BJ (cell line): ENCODE measurements around the gene INTS12. TPM values are rescaled to one million over a fixed set of nuclear protein-coding genes. Genes with fewer than 3 reads are reported as not detected.

Experiments
- CTCF ChIA-PET: fragments of 350-600 bp; formaldehyde crosslinking; extraction: SDS; loops from one replicate; lab custom pipeline; 2021; ENCODE audit warnings: antibody characterized with exemption, inconsistent platforms; lab: Yijun Ruan, JAX
- POLR2A ChIA-PET: fragments of 300-600 bp; sonication (Branson Sonifier 250); formaldehyde crosslinking; extraction: SDS; loops from one replicate; lab custom pipeline; 2021; ENCODE audit warnings: antibody characterized with exemption; lab: Charles Lee
- DNase-seq: peaks from one replicate; pipeline ENCODE4 v3.0.0-alpha.2; 2011; ENCODE audit warnings: low read depth
- H3K27me3 ChIP-seq: 2 replicates; pipeline ENCODE4 v1.6.0; 2011; ENCODE audit warnings: low read length; ENCODE audit not compliant: control insufficient read depth, insufficient read depth
- H3K36me3 ChIP-seq: 2 replicates; pipeline ENCODE4 v1.5.1; 2011; ENCODE audit warnings: low read length; ENCODE audit not compliant: control insufficient read depth, insufficient read depth
- H3K4me3 ChIP-seq: 2 replicates; pipeline ENCODE4 v1.5.1; 2011; ENCODE audit warnings: low read depth, mild to moderate bottlenecking, control low read depth, low read length
- polyA plus RNA-seq: library from polyadenylated mRNA; depleted of rRNA; stranded (reverse); fragments of >200 nt; gene quantifications from 2 replicates; pipeline ENCODE4 v1.2.3, GENCODE V29; 2011
- TF ChIP-seq, protein P1 (sequence below): IDR thresholded peaks from 2 replicates; pipeline ENCODE4 v1.5.1; 2011; ENCODE audit warnings: low read depth, mild to moderate bottlenecking, control low read depth, inconsistent platforms, low read length, moderate library complexity; ENCODE audit not compliant: insufficient read depth

INTS12 gene
- polyA plus RNA-seq, 1 experiment, result 20.0 TPM

DNA sequence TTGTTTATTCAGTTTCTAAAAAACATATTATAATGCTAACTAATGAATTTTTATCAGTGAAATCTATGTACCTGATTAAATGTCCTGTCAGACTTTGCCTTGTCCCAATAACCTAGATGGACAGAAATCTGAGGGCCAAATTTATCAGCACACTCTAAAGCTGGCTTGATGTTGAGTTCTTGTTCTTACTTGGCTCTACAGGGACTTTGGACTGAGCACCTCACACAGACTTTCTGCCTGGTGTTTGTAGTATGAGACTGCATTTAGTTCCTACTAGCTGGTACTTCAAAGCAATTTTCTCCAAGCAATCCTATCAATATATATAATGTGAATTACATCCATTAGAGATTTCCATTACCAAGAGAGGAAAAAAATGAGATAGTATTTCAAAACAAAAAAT, 37.8 kb downstream of the INTS12 start:
- ChIA-PET POLR2A (no interaction called here), CTCF (no interaction called here)
- TF ChIP-seq, protein P1, sequence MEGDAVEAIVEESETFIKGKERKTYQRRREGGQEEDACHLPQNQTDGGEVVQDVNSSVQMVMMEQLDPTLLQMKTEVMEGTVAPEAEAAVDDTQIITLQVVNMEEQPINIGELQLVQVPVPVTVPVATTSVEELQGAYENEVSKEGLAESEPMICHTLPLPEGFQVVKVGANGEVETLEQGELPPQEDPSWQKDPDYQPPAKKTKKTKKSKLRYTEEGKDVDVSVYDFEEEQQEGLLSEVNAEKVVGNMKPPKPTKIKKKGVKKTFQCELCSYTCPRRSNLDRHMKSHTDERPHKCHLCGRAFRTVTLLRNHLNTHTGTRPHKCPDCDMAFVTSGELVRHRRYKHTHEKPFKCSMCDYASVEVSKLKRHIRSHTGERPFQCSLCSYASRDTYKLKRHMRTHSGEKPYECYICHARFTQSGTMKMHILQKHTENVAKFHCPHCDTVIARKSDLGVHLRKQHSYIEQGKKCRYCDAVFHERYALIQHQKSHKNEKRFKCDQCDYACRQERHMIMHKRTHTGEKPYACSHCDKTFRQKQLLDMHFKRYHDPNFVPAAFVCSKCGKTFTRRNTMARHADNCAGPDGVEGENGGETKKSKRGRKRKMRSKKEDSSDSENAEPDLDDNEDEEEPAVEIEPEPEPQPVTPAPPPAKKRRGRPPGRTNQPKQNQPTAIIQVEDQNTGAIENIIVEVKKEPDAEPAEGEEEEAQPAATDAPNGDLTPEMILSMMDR, result no peak
- Histone ChIP-seq H3K36me3 (no peaks in the 10 kb centered on the region), H3K27me3 (no peaks in the 10 kb centered on the region), H3K4me3 (no peak overlapping the region)
- DNase-seq, result no peak

DNA sequence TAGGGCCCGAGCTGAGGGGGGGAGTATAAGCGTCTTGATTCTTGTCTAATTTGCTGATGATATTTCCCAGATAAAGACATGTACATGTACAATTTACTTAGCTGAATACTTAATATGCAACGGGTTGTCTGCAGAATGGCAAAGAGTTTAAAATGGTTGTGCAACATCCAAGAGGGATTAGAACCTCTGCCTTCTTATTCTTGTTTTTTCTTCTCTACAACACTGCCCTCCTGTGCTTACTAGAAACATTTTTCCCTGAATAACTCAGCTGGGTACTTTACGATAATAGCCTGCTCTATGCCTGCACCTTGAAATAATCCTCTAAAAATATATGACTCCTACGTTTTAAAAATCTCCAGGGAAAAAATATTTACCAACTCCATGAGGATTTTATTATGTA, 41.8 kb downstream of the INTS12 start:
- Histone ChIP-seq H3K27me3 (no peaks in the 10 kb centered on the region), H3K36me3 (no peaks in the 10 kb centered on the region), H3K4me3 (no peak overlapping the region)
- TF ChIP-seq, protein P1, result no peak
- CTCF ChIA-PET, result interaction anchor here (1.0 to 1.7 kb wide), 4 partner anchors 12 to 32 kb away, joined by 3 read pairs; no protein-coding TSS in a partner anchor
- POLR2A ChIA-PET, result no interaction called here
- no peak for DNase-seq

DNA sequence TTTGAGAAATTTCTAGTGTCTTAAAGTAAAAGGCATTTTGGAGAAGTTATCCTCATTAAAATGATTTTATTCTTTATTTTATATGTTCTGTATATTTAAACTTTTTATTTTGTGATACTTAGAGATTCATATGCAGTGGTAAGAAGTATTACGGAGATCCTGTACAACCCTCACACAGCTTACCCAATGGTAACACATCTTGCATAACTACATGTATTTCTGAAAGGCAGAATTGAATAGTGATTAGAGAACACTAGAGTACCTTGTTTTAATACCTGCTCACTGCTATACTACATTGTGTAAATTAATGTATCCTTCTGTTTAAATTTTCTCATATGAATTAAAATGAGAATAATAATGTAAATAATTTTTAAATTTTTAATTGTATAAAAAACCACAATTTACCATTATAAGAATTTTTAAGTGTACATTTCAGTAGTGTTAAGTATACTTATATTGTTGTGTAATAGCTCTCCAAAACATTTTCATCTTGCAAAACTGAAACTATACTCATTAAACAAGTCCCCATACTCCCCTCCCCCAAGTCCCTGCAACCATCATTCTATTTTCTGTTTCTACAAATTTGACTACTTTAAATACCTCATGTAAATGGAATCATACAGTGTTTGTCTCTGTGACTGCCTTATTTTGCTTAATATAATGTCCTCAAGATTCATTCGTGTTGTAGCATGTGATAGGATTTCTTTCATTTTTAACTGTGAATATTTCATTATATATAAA, 45.4 kb downstream of the INTS12 start:
- Histone ChIP-seq H3K36me3 (no peaks in the 10 kb centered on the region), H3K27me3 (no peaks in the 10 kb centered on the region), H3K4me3 (no peak overlapping the region)
- ChIA-PET CTCF (no interaction called here), POLR2A (no interaction called here)
- TF ChIP-seq, protein P1, result no peak
- DNase-seq, result no peak

- 0 out of 2 replicates have a peak, but pooled peaks cover 2% of the 10 kb centered on the region for H3K27me3 ChIP-seq
- H3K36me3 ChIP-seq, result no peaks in the 10 kb centered on the region
- TF ChIP-seq, protein P1, result no peak
- ChIA-PET CTCF (interaction anchor here (0.7 kb wide), 1 partner anchor 88 kb away, joined by 3 read pairs; no protein-coding TSS in a partner anchor), POLR2A (no interaction called here)
- H3K4me3 ChIP-seq, result no peak overlapping the region
- no peak for DNase-seq
Observed at GRCh38 chr4:105661028-105661427, 47.5 kb downstream of the INTS12 start.

DNA sequence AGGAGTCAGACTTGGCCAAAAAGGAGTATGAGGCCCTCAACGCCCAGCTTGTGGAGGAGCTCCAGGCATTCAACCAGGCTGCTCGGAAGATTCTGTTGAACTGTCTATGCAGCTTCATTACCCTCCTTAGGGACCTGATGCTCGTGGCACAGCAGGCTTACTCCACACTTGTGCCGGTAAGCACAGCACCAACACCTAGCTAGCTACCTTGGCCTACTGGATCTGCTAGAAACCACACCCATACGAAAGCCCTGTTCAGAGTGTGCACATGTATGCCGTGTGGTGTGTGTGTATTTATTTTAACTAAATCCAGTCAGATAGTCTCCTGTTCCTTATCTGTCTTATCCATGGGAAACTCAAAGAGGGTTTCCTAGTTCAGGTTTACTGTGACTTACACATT, 49.3 kb downstream of the INTS12 start:
- CTCF ChIA-PET, result interaction anchor here (0.6 kb wide), 1 partner anchor 46 kb away, joined by 3 read pairs; no protein-coding TSS in a partner anchor
- POLR2A ChIA-PET, result no interaction called here
- no peak for DNase-seq
- Histone ChIP-seq H3K36me3 (no peaks in the 10 kb centered on the region), H3K4me3 (no peak overlapping the region), H3K27me3 (peaks cover 2% of the 10 kb centered on the region; the same call in 1 of the 2 replicates)
- TF ChIP-seq, protein P1, result no peak
